Measurements from ENCODE around the gene AHSG. TPM values are rescaled to one million over a fixed set of nuclear protein-coding genes. Genes with fewer than 3 reads are reported as not detected.

AHSG gene
- total RNA-seq, 1 donor from 2014 or later, result 0.19 TPM

GRCh38 chr3:186668426-186668825 is 55.6 kb downstream of the AHSG start:
- H3K27me3 Mint-ChIP-seq, result peaks cover 25% of the 10 kb centered on the region
- no peak for TF ChIP-seq CTCF (IDR thresholded peaks at IDR 0.05; ENCODE audit: unreplicated experiment)
- no peak overlapping the region for H3K4me3 Mint-ChIP-seq (ENCODE audit: low read depth)
- no peaks in the 10 kb centered on the region for H3K9me3 Mint-ChIP-seq (ENCODE audit: low read depth)
- H3K27ac Mint-ChIP-seq, result no peak overlapping the region
- peaks cover 19% of the 10 kb centered on the region for H3K4me1 Mint-ChIP-seq (ENCODE audit: low read depth)
- no peaks in the 10 kb centered on the region for H3K36me3 Mint-ChIP-seq (ENCODE audit: insufficient read depth)
- no peak for DNase-seq (ENCODE audit: low spot score, unreplicated experiment)

GRCh38 chr3:186669378-186670084 is 56.7 kb downstream of the AHSG start:
- no peaks in the 10 kb centered on the region for H3K9me3 Mint-ChIP-seq (ENCODE audit: low read depth)
- H3K4me3 Mint-ChIP-seq (ENCODE audit: low read depth), result no peak overlapping the region
- peaks cover 24% of the 10 kb centered on the region for H3K27me3 Mint-ChIP-seq
- no peak for TF ChIP-seq CTCF (IDR thresholded peaks at IDR 0.05; ENCODE audit: unreplicated experiment)
- peaks cover 8% of the 10 kb centered on the region for H3K4me1 Mint-ChIP-seq (ENCODE audit: low read depth)
- H3K27ac Mint-ChIP-seq, result no peak overlapping the region
- DNase-seq (ENCODE audit: low spot score, unreplicated experiment), result no peak
- H3K36me3 Mint-ChIP-seq (ENCODE audit: insufficient read depth), result no peaks in the 10 kb centered on the region

- Mint-ChIP-seq H3K4me1 (ENCODE audit: low read depth) (peaks cover 7% of the 10 kb centered on the region), H3K36me3 (ENCODE audit: insufficient read depth) (no peaks in the 10 kb centered on the region), H3K27me3 (peaks cover 30% of the 10 kb centered on the region), H3K27ac (no peak overlapping the region), H3K4me3 (ENCODE audit: low read depth) (no peak overlapping the region), H3K9me3 (ENCODE audit: low read depth) (no peaks in the 10 kb centered on the region)
- TF ChIP-seq CTCF (IDR thresholded peaks at IDR 0.05; ENCODE audit: unreplicated experiment), result no peak
- no peak for DNase-seq (ENCODE audit: low spot score, unreplicated experiment)
Observed at GRCh38 chr3:186670155-186670554, 57.3 kb downstream of the AHSG start.

Other genes starting within 250 kb of the AHSG start
- 3.9 and 4.9 TPM in 2 replicates for gene CRYGS, start 68.7 kb upstream of the AHSG start, total RNA-seq
- 13.5 and 14.2 TPM in 2 replicates for gene TBCCD1, start 45.7 kb upstream of the AHSG start, total RNA-seq
- 53.4 and 63.7 TPM in 2 replicates for gene DNAJB11, start 42.3 kb upstream of the AHSG start, total RNA-seq
- gene FETUB, start 27.3 kb downstream of the AHSG start, total RNA-seq, result not detected in 2 replicates
- not detected in 2 replicates for gene HRG, start 53.0 kb downstream of the AHSG start, total RNA-seq
- gene KNG1, start 104.3 kb downstream of the AHSG start, total RNA-seq, result not detected in 2 replicates
- gene EIF4A2, start 170.5 kb downstream of the AHSG start, total RNA-seq, result 498 and 504 TPM in 2 replicates
- 51.3 and 54.3 TPM in 2 replicates for gene RFC4, start 193.4 kb downstream of the AHSG start, total RNA-seq
- not detected in 2 replicates for gene ADIPOQ, start 229.7 kb downstream of the AHSG start, total RNA-seq

Data from progenitor cell of endocrine pancreas (in vitro differentiated cells).